GM12878 (cell line): ENCODE measurements around the gene EPN1. TPM values are rescaled to one million over a fixed set of nuclear protein-coding genes. Genes with fewer than 3 reads are reported as not detected.

Experiments
- ATF7 ChIP-seq: fragments of 450-650 bp; IDR thresholded peaks from 2 replicates; pipeline ENCODE4 v1.6.1; 2016; ENCODE audit warnings: low read depth, mild to moderate bottlenecking
- BACH1 ChIP-seq: fragments of 450-650 bp; IDR thresholded peaks from 2 replicates; pipeline ENCODE4 v1.6.1; 2017; ENCODE audit warnings: mild to moderate bottlenecking, borderline replicate concordance
- BCL3 ChIP-seq: IDR thresholded peaks from 2 replicates; pipeline ENCODE4 v1.6.1; 2011; ENCODE audit warnings: borderline replicate concordance, low read depth, mild to moderate bottlenecking, moderate library complexity, low read length; ENCODE audit not compliant: insufficient read depth, poor library complexity, severe bottlenecking
- CBX5 ChIP-seq: sonication (generic); IDR thresholded peaks from 2 replicates; pipeline ENCODE4 v1.6.1; 2016; ENCODE audit warnings: low read depth, moderate library complexity, mild to moderate bottlenecking, inconsistent platforms
- CHD4 ChIP-seq: fragments of 200-600 bp; sonication (generic); IDR thresholded peaks from 2 replicates; pipeline ENCODE4 v1.6.1; 2016; ENCODE audit warnings: mild to moderate bottlenecking
- DPF2 ChIP-seq: fragments of 450-650 bp; IDR thresholded peaks from 2 replicates; pipeline ENCODE4 v1.6.1; 2017; ENCODE audit warnings: mild to moderate bottlenecking
- HDAC2 ChIP-seq: fragments of 200-600 bp; sonication (generic); IDR thresholded peaks from 2 replicates; pipeline ENCODE4 v1.6.1; 2017
- IKZF1 ChIP-seq: fragments of 450-650 bp; conservative IDR thresholded peaks from 2 replicates; pipeline ENCODE4 v1.6.1; 2017; ENCODE audit warnings: antibody characterized with exemption, mild to moderate bottlenecking
- IKZF2 ChIP-seq, 2 experiments: fragments of 450-650 bp; IDR thresholded peaks; 2 replicates each; pipeline ENCODE4 v1.6.1; 2017; ENCODE audit warnings: mild to moderate bottlenecking in 2 of 2, moderate library complexity in 2 of 2
- KLF5 ChIP-seq: fragments of 450-650 bp; IDR thresholded peaks from 2 replicates; pipeline ENCODE4 v1.6.1; 2014; ENCODE audit warnings: mild to moderate bottlenecking; ENCODE audit not compliant: partially characterized antibody
- MEF2A ChIP-seq: IDR thresholded peaks from 2 replicates; pipeline ENCODE4 v1.6.1; 2011; ENCODE audit warnings: low read depth, mild to moderate bottlenecking, low read length, moderate library complexity; ENCODE audit not compliant: insufficient read depth
- NKRF ChIP-seq: fragments of 450-650 bp; conservative IDR thresholded peaks from 2 replicates; pipeline ENCODE4 v1.6.1; 2017; ENCODE audit warnings: mild to moderate bottlenecking, moderate library complexity
- NR2C1 ChIP-seq: fragments of 450-650 bp; IDR thresholded peaks from 2 replicates; pipeline ENCODE4 v1.6.1; 2017; ENCODE audit warnings: antibody characterized with exemption, mild to moderate bottlenecking, moderate library complexity
- POLR2A ChIP-seq: IDR thresholded peaks from 2 replicates; pipeline ENCODE4 v1.6.1; 2011; ENCODE audit warnings: low read depth, mild to moderate bottlenecking, low read length
- POLR2AphosphoS2 ChIP-seq: IDR thresholded peaks from 2 replicates; pipeline ENCODE4 v1.6.1; 2011; ENCODE audit warnings: low read depth, mild to moderate bottlenecking, low read length, improper control_type of control experiment, moderate library complexity
- TAF1 ChIP-seq: IDR thresholded peaks from 2 replicates; pipeline ENCODE4 v1.6.1; 2011; ENCODE audit warnings: mild to moderate bottlenecking, low read depth, low read length, borderline replicate concordance
- ZBTB40 ChIP-seq: fragments of 450-650 bp; IDR thresholded peaks from 2 replicates; pipeline ENCODE4 v1.6.1; 2016; ENCODE audit warnings: mild to moderate bottlenecking, moderate library complexity, borderline replicate concordance
- ZNF24 ChIP-seq: fragments of 450-650 bp; IDR thresholded peaks from 2 replicates; pipeline ENCODE4 v1.6.1; 2017; ENCODE audit warnings: antibody characterized with exemption, mild to moderate bottlenecking
- polyA plus RNA-seq, 11 experiments: library from polyadenylated mRNA; depleted of rRNA in 4 of 11; unstranded in 6 of 11; stranded (reverse) in 5 of 11; fragments of >200 nt; fragmentation: Nextera tagmentation in 4 of 11; fragmentation: Illumina TruSeq in 1 of 11; extraction: Ambion mirVana in 4 of 11; extraction: Trizol in 1 of 11; gene quantifications; 1 replicate in 1 of 11; 2 replicates in 10 of 11; pipeline versions ENCODE4 v1.2.1 to v1.2.3, GENCODE V29; 2011 to 2016; ENCODE audit warnings: inconsistent platforms in 2 of 11, missing spikeins in 2 of 11, low read depth in 1 of 11
- total RNA-seq, 4 experiments: library from RNA; depleted of rRNA in 3 of 4; stranded (reverse); fragments of >200 nt in 3 of 4; fragmentation: Illumina TruSeq in 1 of 4; extraction: Trizol in 1 of 4; gene quantifications; 2 replicates each; pipeline versions ENCODE4 v1.2.1 to v1.2.3, GENCODE V29; 2013 to 2021
- TF ChIP-seq, protein P1 (sequence below): fragments of 450-650 bp; formaldehyde crosslinking; IDR thresholded peaks from 2 replicates; pipeline ENCODE4 v1.5.0; 2022; ENCODE audit warnings: mild to moderate bottlenecking, missing genetic modification characterization

Gene EPN1
- total and polyA plus RNA-seq, 10 of the 15 experiments (the other 5 are each of a cell fraction or from before 2014, with no cell fraction given): 0.11 to 88.5 (median 10.6) TPM

GRCh38 chr19:55640577-55641425, 34.2 kb upstream of the EPN1 start, which contains the start of gene ZNF580 (continued):
- peak; percentile 72 for TF ChIP-seq BCL3
- no peak for TF ChIP-seq ZBTB40
- TF ChIP-seq MEF2A: no peak
- TF ChIP-seq, protein P1, sequence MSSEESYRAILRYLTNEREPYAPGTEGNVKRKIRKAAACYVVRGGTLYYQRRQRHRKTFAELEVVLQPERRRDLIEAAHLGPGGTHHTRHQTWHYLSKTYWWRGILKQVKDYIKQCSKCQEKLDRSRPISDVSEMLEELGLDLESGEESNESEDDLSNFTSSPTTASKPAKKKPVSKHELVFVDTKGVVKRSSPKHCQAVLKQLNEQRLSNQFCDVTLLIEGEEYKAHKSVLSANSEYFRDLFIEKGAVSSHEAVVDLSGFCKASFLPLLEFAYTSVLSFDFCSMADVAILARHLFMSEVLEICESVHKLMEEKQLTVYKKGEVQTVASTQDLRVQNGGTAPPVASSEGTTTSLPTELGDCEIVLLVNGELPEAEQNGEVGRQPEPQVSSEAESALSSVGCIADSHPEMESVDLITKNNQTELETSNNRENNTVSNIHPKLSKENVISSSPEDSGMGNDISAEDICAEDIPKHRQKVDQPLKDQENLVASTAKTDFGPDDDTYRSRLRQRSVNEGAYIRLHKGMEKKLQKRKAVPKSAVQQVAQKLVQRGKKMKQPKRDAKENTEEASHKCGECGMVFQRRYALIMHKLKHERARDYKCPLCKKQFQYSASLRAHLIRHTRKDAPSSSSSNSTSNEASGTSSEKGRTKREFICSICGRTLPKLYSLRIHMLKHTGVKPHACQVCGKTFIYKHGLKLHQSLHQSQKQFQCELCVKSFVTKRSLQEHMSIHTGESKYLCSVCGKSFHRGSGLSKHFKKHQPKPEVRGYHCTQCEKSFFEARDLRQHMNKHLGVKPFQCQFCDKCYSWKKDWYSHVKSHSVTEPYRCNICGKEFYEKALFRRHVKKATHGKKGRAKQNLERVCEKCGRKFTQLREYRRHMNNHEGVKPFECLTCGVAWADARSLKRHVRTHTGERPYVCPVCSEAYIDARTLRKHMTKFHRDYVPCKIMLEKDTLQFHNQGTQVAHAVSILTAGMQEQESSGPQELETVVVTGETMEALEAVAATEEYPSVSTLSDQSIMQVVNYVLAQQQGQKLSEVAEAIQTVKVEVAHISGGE: peak; percentile 86
- TF ChIP-seq CBX5: no peak
- peak; percentile 65; the same call in 1 of the 2 replicates for TF ChIP-seq POLR2A
- peak; percentile 56; the same call in 1 of the 2 replicates for TF ChIP-seq TAF1
- TF ChIP-seq IKZF1: peak; percentile 33; the same call in 1 of the 2 replicates
- no peak for TF ChIP-seq HDAC2
- 0 out of 4 replicates have a peak, but pooled peaks of 1 of the 2 experiments have one; percentile 30 for TF ChIP-seq IKZF2 (IDR thresholded peaks at IDR 0.05)
- TF ChIP-seq BACH1: 0 out of 2 replicates have a peak, but pooled peaks have one; percentile 39
- TF ChIP-seq CHD4: no peak
- peak; percentile 60; the same call in 1 of the 2 replicates for TF ChIP-seq POLR2AphosphoS2
- TF ChIP-seq ZNF24: peak; percentile 54; the same call in 1 of the 2 replicates
- TF ChIP-seq ATF7: no peak
- TF ChIP-seq NR2C1: peak; percentile 43; the same call in 1 of the 2 replicates
- TF ChIP-seq NKRF: 0 out of 2 replicates have a peak, but pooled peaks have one; percentile 40
- TF ChIP-seq KLF5: no peak
- 0 out of 2 replicates have a peak, but pooled peaks have one; percentile 15 for TF ChIP-seq DPF2
